ENCODE data around the gene RNF157.
"Not testable (repeated sequence)": the region's sequence is repeated elsewhere in the genome, so short reads cannot be mapped to it uniquely, and the experiment has no call there.

Gene RNF157

DNA sequence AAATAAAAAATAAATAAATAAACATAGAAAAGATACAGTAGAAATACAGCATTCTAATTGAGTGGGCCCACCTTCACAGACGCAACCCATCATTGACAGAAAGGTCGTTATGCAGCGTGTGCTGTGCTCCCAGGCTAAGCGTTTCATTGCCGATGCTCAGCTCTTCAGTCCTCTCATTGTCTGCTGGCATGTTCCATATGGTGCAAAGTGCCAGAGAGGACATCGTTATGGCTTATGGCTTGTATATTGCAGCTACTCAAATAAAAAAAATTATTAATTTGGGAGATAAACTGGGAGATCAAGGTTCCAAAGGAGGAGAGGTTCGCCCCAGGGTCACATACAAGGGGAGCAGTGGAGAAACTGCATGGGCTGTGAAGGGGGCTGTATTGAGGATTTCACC lies 13.5 kb upstream of the RNF157 start:
- TF ChIP-seq POLR2A (IDR thresholded peaks at IDR 0.05; ENCODE audit: low read length), result no peak
- no peak for TF ChIP-seq GATA1 (IDR thresholded peaks at IDR 0.05; ENCODE audit: low read depth, low read length)
- DNase-seq, result no peak

DNA sequence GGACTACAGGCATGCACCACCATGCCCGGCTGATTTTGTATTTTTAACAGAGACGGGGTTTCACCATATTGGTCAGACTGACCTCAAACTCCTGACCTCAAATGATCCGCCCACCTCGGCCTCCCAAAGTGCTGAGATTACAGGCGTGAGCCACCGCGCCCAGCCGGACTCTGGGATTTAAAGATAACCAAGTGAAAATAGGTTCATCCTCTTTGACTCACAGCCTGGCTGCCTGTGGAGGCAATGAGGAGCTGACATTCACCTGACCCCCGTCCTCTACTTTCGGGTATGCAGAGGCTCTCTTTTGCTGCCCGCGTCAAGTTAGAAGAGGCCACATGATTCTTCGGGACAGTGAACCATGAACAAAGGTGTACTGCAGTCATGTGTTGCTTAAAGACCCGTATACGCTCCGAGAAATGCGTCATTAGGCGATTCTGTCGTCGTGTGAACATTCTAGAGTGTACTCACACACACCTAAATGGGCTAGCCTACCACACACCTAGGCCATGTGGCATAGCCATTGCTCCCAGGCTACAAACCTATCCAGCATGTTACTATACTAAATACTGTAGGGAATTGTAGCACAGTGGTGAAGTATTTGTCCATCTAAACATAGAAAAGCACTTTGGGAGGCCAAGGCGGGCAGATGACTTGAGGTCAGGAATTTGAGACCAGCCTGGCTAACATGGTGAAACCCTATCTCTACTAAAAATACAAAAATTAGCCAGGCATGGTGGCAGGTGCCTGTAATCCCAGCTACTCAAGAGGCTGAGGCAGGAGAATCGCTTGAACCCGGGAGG lies 12.9 kb upstream of the RNF157 start:
- not testable (repeated sequence) for DNase-seq

DNA sequence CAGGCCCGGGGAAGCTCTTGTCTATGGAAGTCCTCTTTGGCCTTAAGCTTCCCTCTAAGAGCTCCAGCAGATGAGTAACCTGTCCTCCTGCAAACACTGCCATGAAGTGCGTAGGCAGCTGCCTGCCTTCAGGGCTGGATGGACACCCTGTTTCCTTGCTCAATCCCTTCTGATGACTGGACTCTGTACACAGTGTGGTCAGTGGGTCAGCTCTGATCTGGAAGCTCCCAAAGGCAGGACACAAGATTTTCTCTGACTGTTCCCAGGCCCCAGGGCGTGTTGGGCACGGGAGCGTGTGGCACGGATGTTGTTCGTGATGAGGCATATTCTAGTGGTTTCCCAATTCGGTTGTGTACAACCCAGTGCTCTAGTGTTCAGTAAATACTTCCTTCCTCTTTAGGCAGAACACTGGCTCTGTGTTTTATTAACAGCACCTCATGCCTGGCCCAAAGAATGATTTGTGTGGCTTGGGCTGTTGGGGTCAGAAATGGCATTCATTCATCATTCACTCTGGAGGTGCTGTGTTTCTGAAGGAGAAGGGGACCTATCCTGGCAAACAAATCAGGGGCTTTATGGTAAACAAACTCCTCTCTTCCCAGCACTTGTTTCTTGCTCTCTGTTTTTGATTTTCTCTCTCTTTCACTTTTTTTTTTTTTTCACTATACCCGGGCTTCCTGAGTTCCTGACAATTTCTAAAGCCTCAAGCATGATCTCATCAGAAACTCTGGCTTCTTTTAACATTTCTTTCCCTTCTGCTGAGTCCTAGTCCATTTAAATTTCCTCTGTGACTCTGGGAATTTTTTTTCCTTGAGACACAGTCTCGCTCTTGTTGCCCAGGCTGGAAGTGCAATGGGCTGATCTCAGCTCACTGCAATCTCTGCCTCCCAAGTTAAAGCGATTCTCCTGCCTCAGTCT lies 12.0 kb upstream of the RNF157 start:
- DNase-seq, result no peak
- no peak for TF ChIP-seq POLR2A (IDR thresholded peaks at IDR 0.05; ENCODE audit: low read length)
- TF ChIP-seq GATA1 (IDR thresholded peaks at IDR 0.05; ENCODE audit: low read depth, low read length), result no peak

GRCh38 chr17:76251478-76252039 lies 11.3 kb upstream of the RNF157 start:
- DNase-seq, result no peak
- TF ChIP-seq GATA1 (IDR thresholded peaks at IDR 0.05; ENCODE audit: low read depth, low read length), result no peak

DNA sequence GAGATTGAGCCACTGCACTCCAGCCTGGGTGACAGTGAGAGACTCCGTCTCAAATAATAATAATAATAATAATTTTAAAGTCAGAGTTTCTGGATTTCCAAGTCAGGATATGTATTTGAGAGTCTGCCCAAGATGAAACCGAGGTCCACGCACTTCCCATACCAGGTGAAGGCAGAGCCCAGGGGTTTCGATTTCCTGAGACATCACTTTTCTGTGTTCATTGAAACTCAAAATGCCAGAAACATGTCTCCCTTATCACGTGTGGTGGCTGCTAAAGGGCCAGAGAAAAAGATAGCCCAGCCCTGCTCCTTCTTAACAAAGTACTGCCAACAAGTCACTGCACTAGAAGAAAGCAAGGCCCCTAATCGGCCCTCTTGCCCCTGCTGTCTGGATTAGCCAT lies 9.8 kb upstream of the RNF157 start:
- TF ChIP-seq GATA1 (IDR thresholded peaks at IDR 0.05; ENCODE audit: low read depth, low read length) (no peak), POLR2A (IDR thresholded peaks at IDR 0.05; ENCODE audit: low read length) (no peak)
- DNase-seq, result no peak

- no peak for DNase-seq
- TF ChIP-seq GATA1 (IDR thresholded peaks at IDR 0.05; ENCODE audit: low read depth, low read length) (no peak), POLR2A (IDR thresholded peaks at IDR 0.05; ENCODE audit: low read length) (no peak)
Measured at GRCh38 chr17:76248013-76248782, 7.9 kb upstream of the RNF157 start.

DNA sequence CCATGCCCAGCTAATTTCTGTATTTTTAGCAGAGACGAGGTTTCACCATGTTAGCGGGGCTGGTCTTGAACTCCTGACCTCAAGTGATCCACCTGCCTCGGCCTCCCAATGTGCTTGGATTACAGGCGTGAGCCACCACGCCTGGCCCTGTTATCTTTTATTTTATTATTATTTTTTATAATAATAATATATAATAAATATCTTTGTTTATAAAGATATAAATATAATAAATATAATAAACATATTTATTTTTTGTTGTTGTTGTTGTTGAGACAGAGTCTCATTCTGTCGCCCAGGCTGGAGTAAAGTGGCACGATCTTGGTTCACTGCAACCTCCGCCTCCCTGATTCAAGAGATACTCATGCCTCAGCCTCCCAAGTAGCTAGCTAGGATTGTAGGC lies 7.0 kb upstream of the RNF157 start:
- DNase-seq, result no peak
- TF ChIP-seq GATA1 (IDR thresholded peaks at IDR 0.05; ENCODE audit: low read depth, low read length) (no peak), POLR2A (IDR thresholded peaks at IDR 0.05; ENCODE audit: low read length) (no peak)

GRCh38 chr17:76246080-76247066 lies 6.1 kb upstream of the RNF157 start:
- TF ChIP-seq POLR2A (IDR thresholded peaks at IDR 0.05; ENCODE audit: low read length) (no peak), GATA1 (IDR thresholded peaks at IDR 0.05; ENCODE audit: low read depth, low read length) (no peak)
- DNase-seq, result no peak

DNA sequence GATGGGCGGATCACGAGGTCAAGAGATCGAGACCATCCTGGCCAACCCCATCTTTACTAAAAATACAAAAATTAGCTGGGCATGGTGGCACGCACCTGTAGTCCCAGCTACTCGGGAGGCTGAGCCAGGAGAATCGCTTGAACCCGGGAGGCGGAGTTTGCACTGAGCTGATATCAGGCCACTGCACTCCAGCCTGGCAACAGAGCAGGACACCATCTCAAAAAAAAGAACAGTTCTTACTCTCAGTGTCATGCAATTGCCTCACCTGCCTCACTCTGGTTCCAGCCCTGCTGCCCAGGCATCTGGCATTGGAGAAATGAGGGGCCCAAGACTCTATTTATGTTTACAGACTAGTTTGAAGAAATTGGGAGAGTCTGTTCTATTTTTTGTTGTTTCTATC lies 4.4 kb upstream of the RNF157 start:
- DNase-seq, result not testable (repeated sequence)

- TF ChIP-seq GATA1 (IDR thresholded peaks at IDR 0.05; ENCODE audit: low read depth, low read length) (no peak), POLR2A (IDR thresholded peaks at IDR 0.05; ENCODE audit: low read length) (no peak)
- no peak for DNase-seq
Measured at GRCh38 chr17:76243826-76244679, 3.8 kb upstream of the RNF157 start.

DNA sequence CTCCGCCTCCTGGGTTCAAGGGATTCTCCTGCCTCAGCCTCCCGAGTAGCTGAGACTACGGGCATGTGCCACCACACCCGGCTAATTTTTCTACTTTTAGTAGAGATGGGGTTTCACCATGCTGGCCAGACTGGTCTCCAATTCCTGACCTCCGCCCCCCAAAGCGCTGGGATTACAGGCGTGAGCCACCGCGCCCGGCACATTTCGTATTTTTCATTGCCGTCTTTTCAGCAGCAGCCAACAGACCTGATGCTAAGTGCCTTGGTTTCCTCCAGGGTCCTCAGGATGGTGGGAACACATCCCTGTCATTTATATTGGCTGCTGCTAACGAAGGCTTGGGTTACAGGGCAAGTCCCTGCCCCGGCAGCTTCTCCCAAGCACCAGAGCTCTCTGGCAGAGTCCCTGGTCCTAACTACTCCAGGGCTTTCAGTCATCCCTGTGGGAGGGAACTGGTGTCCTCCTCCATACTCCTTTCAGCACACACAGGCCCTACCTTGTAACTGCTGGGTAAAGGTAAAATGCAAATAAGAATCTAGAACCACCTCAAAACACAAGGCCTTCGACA lies 1.5 kb upstream of the RNF157 start:
- DNase-seq, result no peak
- no peak for TF ChIP-seq GATA1 (IDR thresholded peaks at IDR 0.05; ENCODE audit: low read depth, low read length)
- no peak for TF ChIP-seq POLR2A (IDR thresholded peaks at IDR 0.05; ENCODE audit: low read length)

DNA sequence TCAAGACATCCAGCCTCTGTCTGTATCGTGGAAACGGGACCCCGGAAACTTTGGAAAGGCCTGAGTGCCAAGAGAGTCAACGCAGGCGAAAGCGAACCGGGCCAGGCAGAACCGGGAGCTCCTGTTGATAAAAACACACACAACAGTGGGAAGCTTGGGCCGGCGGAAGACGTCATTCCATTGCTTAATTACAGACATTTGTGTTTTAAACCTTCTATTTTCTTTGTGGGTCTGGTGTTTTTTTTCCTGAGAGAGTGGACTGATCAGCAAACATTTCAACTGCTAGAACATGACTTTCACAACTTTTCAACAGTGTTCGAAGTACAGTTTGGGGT lies 878 bp upstream of the RNF157 start:
- TF ChIP-seq GATA1 (IDR thresholded peaks at IDR 0.05; ENCODE audit: low read depth, low read length) (no peak), POLR2A (IDR thresholded peaks at IDR 0.05; ENCODE audit: low read length) (no peak)
- DNase-seq, result no peak
